PC-9 (cell line): ENCODE results near the gene STK32A. TPM values are rescaled to one million over a fixed set of nuclear protein-coding genes. Genes with fewer than 3 reads are reported as not detected.
A peak's percentile ranks its signal among the peaks of the same experiment; 100 is the strongest.

Experiments used
- BruUV-seq: library from RNA; stranded (reverse); fragments of 400-500 nt; replicated peaks from 2 replicates; lab custom pipeline; 2021; lab: Mats Ljungman, UMichigan
- CTCF ChIA-PET: fragments of 300-600 bp; sonication (Branson Sonifier 250); formaldehyde crosslinking; loops from one replicate; lab custom pipeline; 2022; ENCODE audit warnings: antibody characterized with exemption; lab: Charles Lee
- POLR2A ChIA-PET: fragments of 300-600 bp; sonication (Branson Sonifier 250); formaldehyde crosslinking; loops from one replicate; lab custom pipeline; 2022; ENCODE audit warnings: antibody characterized with exemption; ENCODE audit not compliant: unreplicated experiment; lab: Charles Lee
- DNase-seq, 2 experiments: peaks; one replicate each; pipeline versions ENCODE4 v3.0.0 to v3.0.0-alpha.2; 2015 to 2022; ENCODE audit warnings: mixed read lengths in 1 of 2
- H2AFZ ChIP-seq: fragments of 200-600 bp; sonication (generic); 2 replicates; pipeline ENCODE4 v1.8.1; 2017; ENCODE audit warnings: antibody characterized with exemption
- H3F3A ChIP-seq: fragments of 200-600 bp; sonication (generic); 2 replicates; pipeline ENCODE4 v1.8.1; 2017; ENCODE audit warnings: antibody characterized with exemption, mild to moderate bottlenecking, low read depth; ENCODE audit not compliant: insufficient read depth
- H3K27ac ChIP-seq: fragments of 200-600 bp; sonication (generic); 2 replicates; pipeline ENCODE4 v1.6.1; 2016; ENCODE audit warnings: mixed run types
- H3K27me3 ChIP-seq: fragments of 200-600 bp; sonication (generic); 2 replicates; pipeline ENCODE4 v1.6.1; 2016; ENCODE audit warnings: low read depth, mixed run types; ENCODE audit not compliant: insufficient read depth
- H3K36me3 ChIP-seq: fragments of 200-600 bp; sonication (generic); 2 replicates; pipeline ENCODE4 v1.6.1; 2016; ENCODE audit warnings: low read depth, mixed run types
- H3K4me1 ChIP-seq: fragments of 200-600 bp; sonication (generic); replicated peaks from 2 replicates; pipeline ENCODE4 v1.6.1; 2016; ENCODE audit warnings: mixed run types; ENCODE audit not compliant: insufficient read depth
- H3K4me2 ChIP-seq: fragments of 200-600 bp; sonication (generic); 2 replicates; pipeline ENCODE4 v1.6.1; 2017; ENCODE audit warnings: mixed run types
- H3K4me3 ChIP-seq: fragments of 200-600 bp; sonication (generic); 2 replicates; pipeline ENCODE4 v1.6.1; 2016; ENCODE audit warnings: mixed run types
- H3K79me2 ChIP-seq: fragments of 200-600 bp; sonication (generic); 2 replicates; pipeline ENCODE4 v1.6.1; 2017; ENCODE audit warnings: low read depth, mixed run types
- H3K9me2 ChIP-seq: fragments of 200-600 bp; sonication (generic); 2 replicates; pipeline ENCODE4 v1.8.1; 2017; ENCODE audit warnings: mild to moderate bottlenecking; ENCODE audit not compliant: insufficient read depth
- H3K9me3 ChIP-seq: fragments of 200-600 bp; sonication (generic); 2 replicates; pipeline ENCODE4 v1.8.1; 2016; ENCODE audit warnings: low read depth; ENCODE audit not compliant: insufficient read depth
- H4K20me1 ChIP-seq: fragments of 200-600 bp; sonication (generic); 2 replicates; pipeline ENCODE4 v1.8.1; 2017; ENCODE audit not compliant: insufficient read depth
- EZH2 ChIP-seq: fragments of 200-600 bp; sonication (generic); IDR thresholded peaks from 2 replicates; pipeline ENCODE4 v1.8.0; 2017; ENCODE audit warnings: antibody characterized with exemption, low read depth
- intact Hi-C: fragments of 100-400 bp; cut with micrococcal nuclease; formaldehyde crosslinking; loops from one replicate; pipeline ENCODE4 v1.10.0; 2022; ENCODE audit not compliant: unreplicated experiment
- total RNA-seq: library from RNA; stranded (reverse); gene quantifications from 2 replicates; pipeline ENCODE4 v1.2.3, GENCODE V29; 2021
- TF ChIP-seq, protein P1 (sequence below): fragments of 200-600 bp; sonication (generic); conservative IDR thresholded peaks from 2 replicates; pipeline ENCODE4 v1.6.1; 2017; ENCODE audit warnings: mixed run types, antibody characterized with exemption, mild to moderate bottlenecking, moderate library complexity

STK32A gene
- total RNA-seq, 1 experiment from 2014 or later, result not detected

DNA sequence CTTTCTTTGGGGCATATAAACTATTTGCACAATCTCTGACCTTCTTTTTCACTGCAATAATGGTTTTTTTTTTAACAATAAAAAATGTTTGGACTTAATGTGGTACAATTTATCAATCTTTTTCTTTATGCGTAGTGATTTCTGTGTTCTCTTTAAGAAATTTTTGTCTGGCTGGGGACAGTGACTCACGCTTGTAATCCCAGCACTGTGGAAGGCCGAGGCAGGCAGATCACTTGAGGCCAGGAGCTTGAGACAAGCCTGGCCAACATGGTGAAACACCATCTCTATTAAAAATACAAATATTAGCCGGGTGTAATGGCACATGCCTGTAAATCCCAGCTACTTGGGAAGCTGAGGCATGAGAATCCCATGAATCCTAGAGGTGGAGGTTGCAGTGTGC lies 72.3 kb downstream of the STK32A start:
- TF ChIP-seq, protein P1, sequence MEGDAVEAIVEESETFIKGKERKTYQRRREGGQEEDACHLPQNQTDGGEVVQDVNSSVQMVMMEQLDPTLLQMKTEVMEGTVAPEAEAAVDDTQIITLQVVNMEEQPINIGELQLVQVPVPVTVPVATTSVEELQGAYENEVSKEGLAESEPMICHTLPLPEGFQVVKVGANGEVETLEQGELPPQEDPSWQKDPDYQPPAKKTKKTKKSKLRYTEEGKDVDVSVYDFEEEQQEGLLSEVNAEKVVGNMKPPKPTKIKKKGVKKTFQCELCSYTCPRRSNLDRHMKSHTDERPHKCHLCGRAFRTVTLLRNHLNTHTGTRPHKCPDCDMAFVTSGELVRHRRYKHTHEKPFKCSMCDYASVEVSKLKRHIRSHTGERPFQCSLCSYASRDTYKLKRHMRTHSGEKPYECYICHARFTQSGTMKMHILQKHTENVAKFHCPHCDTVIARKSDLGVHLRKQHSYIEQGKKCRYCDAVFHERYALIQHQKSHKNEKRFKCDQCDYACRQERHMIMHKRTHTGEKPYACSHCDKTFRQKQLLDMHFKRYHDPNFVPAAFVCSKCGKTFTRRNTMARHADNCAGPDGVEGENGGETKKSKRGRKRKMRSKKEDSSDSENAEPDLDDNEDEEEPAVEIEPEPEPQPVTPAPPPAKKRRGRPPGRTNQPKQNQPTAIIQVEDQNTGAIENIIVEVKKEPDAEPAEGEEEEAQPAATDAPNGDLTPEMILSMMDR, result no peak
- no peak for TF ChIP-seq EZH2
- H3K27me3 ChIP-seq, result no peaks in the 10 kb centered on the region
- no peak overlapping the region for H3K27ac ChIP-seq
- H4K20me1 ChIP-seq, result no peaks in the 10 kb centered on the region
- peaks cover 15% of the 10 kb centered on the region for H3F3A ChIP-seq
- no peaks in the 10 kb centered on the region for H3K9me2 ChIP-seq
- peaks cover 18% of the 10 kb centered on the region for H3K4me1 ChIP-seq
- intact Hi-C loops, result no loop called here
- H2AFZ ChIP-seq, result no peak overlapping the region
- DNase-seq, result no peak
- peaks cover 19% of the 10 kb centered on the region for H3K9me3 ChIP-seq
- H3K36me3 ChIP-seq, result no peaks in the 10 kb centered on the region
- POLR2A ChIA-PET, result no interaction called here
- no peaks in the 10 kb centered on the region for H3K79me2 ChIP-seq
- CTCF ChIA-PET, result no interaction called here
- no peak overlapping the region for H3K4me2 ChIP-seq
- no TSS peak for BruUV-seq
- H3K4me3 ChIP-seq, result no peak overlapping the region

DNA sequence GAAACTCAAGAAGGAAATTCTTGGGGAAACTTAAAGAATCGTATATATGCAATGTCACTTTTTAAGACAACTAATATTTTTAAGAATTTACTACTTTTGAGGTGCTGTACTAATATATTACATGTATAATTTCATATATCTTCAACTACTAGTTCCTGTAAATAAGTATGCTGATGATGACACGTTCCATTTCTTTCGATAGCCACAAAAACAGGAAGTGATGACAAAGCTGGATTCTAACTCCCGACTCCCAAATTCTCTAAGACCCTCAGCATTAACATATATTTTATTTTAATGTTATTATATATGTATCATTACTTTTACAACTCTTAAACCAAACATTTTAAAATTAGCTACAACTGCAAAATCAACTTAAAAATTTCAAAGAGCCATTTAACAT lies 74.8 kb downstream of the STK32A start:
- Histone ChIP-seq H3K4me2 (no peak overlapping the region), H3K36me3 (no peaks in the 10 kb centered on the region), H4K20me1 (no peaks in the 10 kb centered on the region), H3K27ac (peak overlapping the region; percentile 72), H3F3A (peaks cover 8% of the 10 kb centered on the region), H3K9me3 (peaks cover 19% of the 10 kb centered on the region), H3K4me1 (peaks cover 18% of the 10 kb centered on the region), H3K9me2 (no peaks in the 10 kb centered on the region), H3K79me2 (no peaks in the 10 kb centered on the region), H3K27me3 (no peaks in the 10 kb centered on the region), H2AFZ (no peak overlapping the region), H3K4me3 (no peak overlapping the region)
- TF ChIP-seq, protein P1, result no peak
- TF ChIP-seq EZH2, result no peak
- DNase-seq, result no peak
- intact Hi-C loops, result no loop called here
- CTCF ChIA-PET, result no interaction called here
- POLR2A ChIA-PET, result no interaction called here
- no TSS peak for BruUV-seq

DNA sequence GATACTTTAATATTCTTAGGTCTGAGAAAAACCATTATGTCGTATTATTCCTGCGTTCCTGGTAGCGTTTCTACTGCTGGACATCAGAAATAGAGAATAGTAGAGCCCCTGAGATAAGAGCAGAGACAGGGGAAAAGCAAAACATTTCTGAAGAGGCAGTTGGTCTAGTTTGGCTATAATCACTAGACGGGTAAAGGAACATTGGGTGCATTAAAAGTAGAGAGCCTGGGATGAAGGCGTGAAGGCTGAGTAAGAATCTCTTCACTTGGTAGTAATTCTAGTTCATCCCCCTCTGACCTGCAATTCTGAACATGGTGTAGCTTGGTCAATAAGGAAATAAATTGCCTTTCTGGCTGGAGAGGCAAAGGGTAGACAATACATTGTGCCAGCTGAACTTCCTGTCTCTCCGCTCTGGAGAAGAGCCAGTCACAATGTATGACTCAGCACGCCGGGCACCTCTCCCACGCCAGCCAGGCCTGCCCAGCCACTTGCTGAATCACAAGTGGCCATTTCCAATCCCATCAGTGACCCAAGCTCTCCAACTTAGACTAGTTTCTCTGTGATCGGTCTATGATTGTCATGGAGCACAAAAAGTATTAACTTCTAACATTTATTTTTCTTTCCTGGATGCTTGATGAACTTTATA lies 75.4 kb downstream of the STK32A start:
- peak overlapping the region; percentile 17; the same call in 1 of the 2 replicates for H3K4me2 ChIP-seq
- H3K79me2 ChIP-seq, result no peaks in the 10 kb centered on the region
- H3K4me3 ChIP-seq, result no peak overlapping the region
- H3K9me3 ChIP-seq, result peaks cover 19% of the 10 kb centered on the region
- H3K27me3 ChIP-seq, result no peaks in the 10 kb centered on the region
- H3K4me1 ChIP-seq, result peaks cover 18% of the 10 kb centered on the region
- TF ChIP-seq, protein P1, result no peak
- TF ChIP-seq EZH2, result no peak
- peaks cover 8% of the 10 kb centered on the region for H3F3A ChIP-seq
- ChIA-PET POLR2A (interaction anchor here (0.5 kb wide), 1 partner anchor 32 kb away, joined by 3 read pairs; no protein-coding TSS in a partner anchor), CTCF (no interaction called here)
- intact Hi-C loops, result no loop called here
- peak overlapping the region; percentile 45; the same call in 1 of the 2 replicates for H2AFZ ChIP-seq
- no peaks in the 10 kb centered on the region for H4K20me1 ChIP-seq
- DNase-seq, result peak; percentile 77 to 89
- H3K27ac ChIP-seq, result peak overlapping the region; percentile 72
- BruUV-seq, result no TSS peak
- H3K36me3 ChIP-seq, result no peaks in the 10 kb centered on the region
- no peaks in the 10 kb centered on the region for H3K9me2 ChIP-seq
